Natural killer cell (primary cell): ENCODE data around the gene P3H3. TPM values are rescaled to one million over a fixed set of nuclear protein-coding genes. Genes with fewer than 3 reads are reported as not detected.
A peak's percentile ranks its signal among the peaks of the same experiment; 100 is the strongest.

Experiments
- ATAC-seq, 3 donors: fragments of 150-1000 bp in 2 of 3; fragments of 200-7000 bp in 1 of 3; cut with Tn5 transposase; 1 replicate in 1 of 3; 2 replicates in 2 of 3; pipeline ENCODE4 v1.10.0; 2021; ENCODE audit warnings: mild to moderate bottlenecking in 2 of 3, moderate library complexity in 2 of 3
- DNase-seq, 2 donors: peaks; one replicate each; pipeline versions ENCODE4 v3.0.0 to v3.0.0-alpha.2; 2013 to 2021; ENCODE audit warnings: mixed read lengths in 1 of 2
- H3K27ac ChIP-seq: one replicate; pipeline ENCODE4 v1.5.1; 2013; ENCODE audit warnings: mild to moderate bottlenecking, low read length
- H3K27me3 ChIP-seq: one replicate; pipeline ENCODE4 v1.6.1; 2013; ENCODE audit warnings: low read length; ENCODE audit not compliant: control insufficient read depth, insufficient read depth
- H3K36me3 ChIP-seq: one replicate; pipeline ENCODE4 v1.6.1; 2013; ENCODE audit warnings: low read length; ENCODE audit not compliant: control insufficient read depth, insufficient read depth
- H3K4me1 ChIP-seq: one replicate; pipeline ENCODE4 v1.6.1; 2013; ENCODE audit warnings: low read length; ENCODE audit not compliant: control insufficient read depth, insufficient read depth
- H3K4me3 ChIP-seq: one replicate; pipeline ENCODE4 v1.5.1; 2013; ENCODE audit warnings: low read length
- H3K9me3 ChIP-seq: one replicate; pipeline ENCODE4 v1.6.1; 2013; ENCODE audit warnings: low read length; ENCODE audit not compliant: control insufficient read depth, insufficient read depth
- H3K27ac Mint-ChIP-seq, 2 donors: one replicate each; pipeline ENCODE4 v1.8.0; 2022; ENCODE audit warnings: mild to moderate bottlenecking in 2 of 2, mixed read lengths in 2 of 2, moderate library complexity in 1 of 2
- H3K27me3 Mint-ChIP-seq, 2 donors: one replicate each; pipeline ENCODE4 v1.8.0; 2022; ENCODE audit warnings: low read depth in 2 of 2, mixed read lengths in 2 of 2
- H3K36me3 Mint-ChIP-seq: one replicate; pipeline ENCODE4 v1.8.0; 2022; ENCODE audit warnings: mixed read lengths
- H3K4me1 Mint-ChIP-seq, 2 donors: one replicate each; pipeline ENCODE4 v1.8.0; 2022; ENCODE audit warnings: mixed read lengths in 2 of 2
- H3K4me3 Mint-ChIP-seq: one replicate; pipeline ENCODE4 v1.8.0; 2022; ENCODE audit warnings: mild to moderate bottlenecking, moderate library complexity, mixed read lengths
- H3K9me3 Mint-ChIP-seq, 2 donors: one replicate each; pipeline ENCODE4 v1.8.0; 2022; ENCODE audit warnings: mixed read lengths in 2 of 2
- CTCF ChIP-seq: fragments of 200-600 bp; IDR thresholded peaks from one replicate; pipeline ENCODE4 v1.8.0; 2022; ENCODE audit warnings: antibody characterized with exemption
- WGBS: methylation state at CpG from one replicate; pipeline ENCODE4 v1.1.7; 2013; ENCODE audit warnings: missing lambda C conversion rate; ENCODE audit not compliant: insufficient coverage; 5-methylcytosine and 5-hydroxymethylcytosine counted together
- intact Hi-C: fragments of 100-400 bp; cut with micrococcal nuclease; formaldehyde crosslinking; loops from one replicate; pipeline ENCODE4 v1.14.2; 2022
- total RNA-seq, 4 donors: library from RNA; stranded (reverse); fragments of 120-200 nt in 1 of 4; gene quantifications; one replicate each; pipeline versions ENCODE4 v1.2.3 to v1.2.4, GENCODE V29; 2013 to 2022

P3H3 gene
- total RNA-seq, 3 donors from 2014 or later (not counting 1 experiment from before 2014, with no cell fraction given): 0.72 to 1.8 TPM; not detected in 1

GRCh38 chr12:6817098-6817497, 11.1 kb upstream of the P3H3 start:
- Mint-ChIP-seq H3K9me3 (no peaks in the 10 kb centered on the region), H3K4me3 (no peak overlapping the region), H3K27me3 (peaks cover 0 to 24% of the 10 kb centered on the region in 2 donors), H3K27ac (no peak overlapping the region), H3K4me1 (peaks cover 0 to 4% of the 10 kb centered on the region in 2 donors), H3K36me3 (no peaks in the 10 kb centered on the region)
- no peak overlapping the region for H3K4me3 ChIP-seq
- H3K4me1 ChIP-seq: peaks cover 10% of the 10 kb centered on the region
- DNase-seq (no peak), ATAC-seq (no peak)
- H3K9me3 ChIP-seq: no peaks in the 10 kb centered on the region
- 95% methylated on average over 8 of the region's 8 CpGs for WGBS
- no peaks in the 10 kb centered on the region for H3K36me3 ChIP-seq
- H3K27me3 ChIP-seq: peaks cover 5% of the 10 kb centered on the region
- intact Hi-C loops: no loop called here
- no peak for TF ChIP-seq CTCF
- no peak overlapping the region for H3K27ac ChIP-seq

- H3K4me3 Mint-ChIP-seq: no peak overlapping the region
- no peaks in the 10 kb centered on the region for H3K36me3 ChIP-seq
- 84% methylated on average over 20 of the region's 20 CpGs for WGBS
Measured at GRCh38 chr12:6817662-6818157, 10.5 kb upstream of the P3H3 start.

GRCh38 chr12:6818222-6818621, 10.0 kb upstream of the P3H3 start:
- 95% methylated on average over 10 of the region's 10 CpGs for WGBS
- H3K36me3 ChIP-seq: no peaks in the 10 kb centered on the region
- H3K27me3 Mint-ChIP-seq: peaks cover 7 to 35% of the 10 kb centered on the region in 2 donors

More at GRCh38 chr12:6817662-6818157, 10.5 kb upstream of the P3H3 start:
- no peak overlapping the region for H3K27ac Mint-ChIP-seq
- H3K9me3 Mint-ChIP-seq: no peaks in the 10 kb centered on the region
- H3K4me3 ChIP-seq: no peak overlapping the region
- H3K4me1 Mint-ChIP-seq: peaks cover 0 to 6% of the 10 kb centered on the region in 2 donors
- ATAC-seq: peak in 1 of 3 donors; percentile 33
- H3K9me3 ChIP-seq: no peaks in the 10 kb centered on the region
- no peaks in the 10 kb centered on the region for H3K36me3 Mint-ChIP-seq
- intact Hi-C loops: no loop called here
- TF ChIP-seq CTCF: no peak
- DNase-seq: no peak
- peaks cover 11% of the 10 kb centered on the region for H3K4me1 ChIP-seq
- peaks cover 2 to 30% of the 10 kb centered on the region in 2 donors for H3K27me3 Mint-ChIP-seq
- H3K27me3 ChIP-seq: peaks cover 8% of the 10 kb centered on the region
- no peak overlapping the region for H3K27ac ChIP-seq

More at GRCh38 chr12:6818222-6818621, 10.0 kb upstream of the P3H3 start:
- no peak for TF ChIP-seq CTCF
- intact Hi-C loops: no loop called here
- H3K9me3 Mint-ChIP-seq: no peaks in the 10 kb centered on the region
- Histone ChIP-seq H3K9me3 (no peaks in the 10 kb centered on the region), H3K4me3 (no peak overlapping the region), H3K27ac (no peak overlapping the region), H3K27me3 (peaks cover 8% of the 10 kb centered on the region), H3K4me1 (peaks cover 11% of the 10 kb centered on the region)
- no peak overlapping the region for H3K27ac Mint-ChIP-seq
- ATAC-seq: no peak
- DNase-seq: no peak
- H3K4me1 Mint-ChIP-seq: peaks cover 0 to 6% of the 10 kb centered on the region in 2 donors
- no peak overlapping the region for H3K4me3 Mint-ChIP-seq
- H3K36me3 Mint-ChIP-seq: no peaks in the 10 kb centered on the region
